ENCODE data around the gene TTC13. TPM values are rescaled to one million over a fixed set of nuclear protein-coding genes. Genes with fewer than 3 reads are reported as not detected.

TTC13 gene
- total and polyA plus RNA-seq, 2 experiments from 2014 or later = 13.0 to 14.9 TPM

GRCh38 chr1:230909974-230910754, 68.5 kb downstream of the TTC13 start:
- no peak overlapping the region for H3K4me3 ChIP-seq
- no peaks in the 10 kb centered on the region for H3K79me2 ChIP-seq
- H3K27me3 ChIP-seq = no peaks in the 10 kb centered on the region
- no peak for DNase-seq (ENCODE audit: low spot score)
- peaks cover 12% of the 10 kb centered on the region for H3K4me1 ChIP-seq (ENCODE audit: insufficient read depth)
- no peaks in the 10 kb centered on the region for H4K20me1 ChIP-seq (ENCODE audit: insufficient read depth, poor library complexity, severe bottlenecking)
- no peaks in the 10 kb centered on the region for H3K36me3 ChIP-seq (replicated peaks; ENCODE audit: insufficient read depth, low read depth)
- no peak overlapping the region for H3K4me2 ChIP-seq
- no peaks in the 10 kb centered on the region for H3K9me3 ChIP-seq (ENCODE audit: low read depth)
- TF ChIP-seq EZH2phosphoT487 (IDR thresholded peaks at IDR 0.05; ENCODE audit: low read depth, severe bottlenecking, unreplicated experiment) = no peak
- TF ChIP-seq CTCF (IDR thresholded peaks at IDR 0.05; ENCODE audit: poor library complexity) = no peak
- TF ChIP-seq EZH2 (IDR thresholded peaks at IDR 0.05; ENCODE audit: borderline replicate concordance) = no peak
- H2AFZ ChIP-seq = no peak overlapping the region
- H3K9me2 ChIP-seq (replicated peaks; ENCODE audit: insufficient read depth) = no peaks in the 10 kb centered on the region
- WGBS (ENCODE audit: low lambda C conversion rate, missing lambda C conversion rate) = 95% methylated on average over 13 of the region's 13 CpGs
- no peak overlapping the region for H3K27ac ChIP-seq

- Histone ChIP-seq H3K27ac (peak overlapping the region; percentile 64), H3K4me2 (peak overlapping the region; percentile 2), H3K4me3 (no peak overlapping the region), H3K9me2 (replicated peaks; ENCODE audit: insufficient read depth) (no peaks in the 10 kb centered on the region), H3K9me3 (ENCODE audit: low read depth) (no peaks in the 10 kb centered on the region), H2AFZ (no peak overlapping the region), H3K27me3 (no peaks in the 10 kb centered on the region), H3K36me3 (replicated peaks; ENCODE audit: insufficient read depth, low read depth) (no peaks in the 10 kb centered on the region), H4K20me1 (ENCODE audit: insufficient read depth, poor library complexity, severe bottlenecking) (no peaks in the 10 kb centered on the region), H3K79me2 (no peaks in the 10 kb centered on the region), H3K4me1 (ENCODE audit: insufficient read depth) (peaks cover 7% of the 10 kb centered on the region)
- DNase-seq (ENCODE audit: low spot score) = no peak
- no peak for TF ChIP-seq EZH2 (IDR thresholded peaks at IDR 0.05; ENCODE audit: borderline replicate concordance)
- no peak for TF ChIP-seq CTCF (IDR thresholded peaks at IDR 0.05; ENCODE audit: poor library complexity)
- TF ChIP-seq EZH2phosphoT487 (IDR thresholded peaks at IDR 0.05; ENCODE audit: low read depth, severe bottlenecking, unreplicated experiment) = no peak
- 50% methylated on average over 4 of the region's 4 CpGs for WGBS (ENCODE audit: low lambda C conversion rate, missing lambda C conversion rate)
Observed at GRCh38 chr1:230907472-230908205, 71.0 kb downstream of the TTC13 start.

- no peaks in the 10 kb centered on the region for H4K20me1 ChIP-seq (ENCODE audit: insufficient read depth, poor library complexity, severe bottlenecking)
- WGBS (ENCODE audit: low lambda C conversion rate, missing lambda C conversion rate) = 93% methylated on average over 2 of the region's 2 CpGs
- no peak for DNase-seq (ENCODE audit: low spot score)
- H2AFZ ChIP-seq = no peak overlapping the region
- TF ChIP-seq EZH2 (IDR thresholded peaks at IDR 0.05; ENCODE audit: borderline replicate concordance) (no peak), CTCF (IDR thresholded peaks at IDR 0.05; ENCODE audit: poor library complexity) (no peak), EZH2phosphoT487 (IDR thresholded peaks at IDR 0.05; ENCODE audit: low read depth, severe bottlenecking, unreplicated experiment) (no peak)
- no peaks in the 10 kb centered on the region for H3K27me3 ChIP-seq
- H3K36me3 ChIP-seq (replicated peaks; ENCODE audit: insufficient read depth, low read depth) = no peaks in the 10 kb centered on the region
- H3K27ac ChIP-seq = no peak overlapping the region
- H3K4me2 ChIP-seq = no peak overlapping the region
- peaks cover 7% of the 10 kb centered on the region for H3K4me1 ChIP-seq (ENCODE audit: insufficient read depth)
- H3K9me3 ChIP-seq (ENCODE audit: low read depth) = no peaks in the 10 kb centered on the region
- no peaks in the 10 kb centered on the region for H3K79me2 ChIP-seq
- no peaks in the 10 kb centered on the region for H3K9me2 ChIP-seq (replicated peaks; ENCODE audit: insufficient read depth)
- H3K4me3 ChIP-seq = no peak overlapping the region
Observed at GRCh38 chr1:230906226-230906625, 72.4 kb downstream of the TTC13 start.
